Inferior parietal cortex (tissue), 1 donor: ENCODE measurements around the gene EXOC3L4.
"Not testable (repeated sequence)": the region's sequence is repeated elsewhere in the genome, so short reads cannot be mapped to it uniquely, and the experiment has no call there.

Source experiments
- DNase-seq: peaks from one replicate; pipeline ENCODE4 v3.0.0-alpha.2; 2016; ENCODE audit errors: extremely low spot score

The EXOC3L4 gene

GRCh38 chr14:103149351-103150237 is 55.1 kb downstream of the EXOC3L4 start:
- DNase-seq, result no peak

GRCh38 chr14:103151270-103151945 is 56.9 kb downstream of the EXOC3L4 start:
- no peak for DNase-seq

DNA sequence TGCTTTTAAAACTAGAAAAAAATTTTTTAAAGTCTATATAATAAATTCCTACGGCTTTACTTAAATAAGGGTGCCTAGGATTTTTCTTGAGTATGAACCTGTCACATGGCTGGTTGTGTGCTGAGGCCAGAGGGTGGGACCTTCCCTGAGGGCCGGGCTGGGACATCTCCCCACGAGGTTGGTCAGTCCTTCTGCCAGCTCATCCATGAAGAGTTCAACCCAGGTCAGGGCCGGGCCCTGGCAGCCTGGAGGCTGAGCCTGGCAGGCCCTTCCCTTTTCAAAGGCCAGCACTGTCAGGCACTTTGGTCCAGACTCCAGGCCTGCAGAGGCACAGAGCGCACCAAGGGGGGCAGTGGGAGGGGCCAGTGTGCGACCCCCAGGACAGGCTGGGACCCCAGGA is 60.5 kb downstream of the EXOC3L4 start:
- no peak for DNase-seq

GRCh38 chr14:103155416-103155815 is 60.9 kb downstream of the EXOC3L4 start:
- DNase-seq, result not testable (repeated sequence)

DNA sequence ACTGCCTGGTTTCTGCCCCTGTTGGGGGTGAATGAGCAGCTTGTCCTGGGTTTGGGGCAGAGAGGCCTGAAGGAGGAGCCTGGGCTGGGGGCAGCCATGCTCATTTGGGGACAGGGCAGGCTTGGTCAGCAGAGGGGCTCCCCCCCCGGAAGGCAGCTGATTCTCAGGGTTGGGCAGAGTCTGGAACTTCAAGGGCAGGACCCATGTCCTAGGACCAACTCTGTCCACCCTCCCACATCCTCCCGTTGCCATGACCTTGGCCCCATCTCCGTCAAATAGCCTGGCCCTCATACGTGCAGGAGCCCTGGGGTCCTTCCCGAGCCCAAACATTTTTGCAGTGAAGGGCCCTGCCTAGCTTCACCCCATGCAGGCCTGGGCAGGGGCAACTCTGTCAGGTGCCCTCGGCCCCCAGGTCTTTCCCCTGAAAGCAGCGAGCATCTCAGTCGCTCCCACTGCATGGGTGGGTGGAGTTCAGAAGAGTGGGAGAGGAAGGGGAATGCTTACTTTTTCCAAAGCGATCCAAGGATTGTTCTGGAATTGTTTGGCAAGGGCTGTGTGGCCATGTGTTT is 61.4 kb downstream of the EXOC3L4 start:
- DNase-seq, result no peak

- DNase-seq, result no peak
Measured at GRCh38 chr14:103156651-103157378, 62.3 kb downstream of the EXOC3L4 start.

GRCh38 chr14:103157969-103158368 is 63.4 kb downstream of the EXOC3L4 start:
- DNase-seq, result no peak

GRCh38 chr14:103158688-103159087 is 64.2 kb downstream of the EXOC3L4 start:
- DNase-seq, result no peak
